ENCODE results near the gene ZC3H12C.

GRCh38 chr11:110044226-110044968 is 48.8 kb upstream of the ZC3H12C start:
- no peak for TF ChIP-seq CTCF (IDR thresholded peaks at IDR 0.05)
- TF ChIP-seq POLR2A (IDR thresholded peaks at IDR 0.05): no peak

All from esophagus squamous epithelium (tissue), 4 donors.